HCT116 (cell line): ENCODE measurements around the gene ACP5. TPM values are rescaled to one million over a fixed set of nuclear protein-coding genes. Genes with fewer than 3 reads are reported as not detected.

ENCODE experiments used
- ATAC-seq: fragments of 200-7000 bp; cut with Tn5 transposase; 2 replicates; pipeline ENCODE4 v1.9.1; 2020; ENCODE audit warnings: mild to moderate bottlenecking, moderate library complexity
- BruUV-seq: library from RNA; stranded (reverse); fragments of 400-500 nt; replicated peaks from 2 replicates; lab custom pipeline; 2021; lab: Mats Ljungman, UMichigan
- CTCF ChIA-PET: fragments of 300-600 bp; sonication (Branson Sonifier 250); formaldehyde crosslinking; loops from one replicate; lab custom pipeline; 2021; ENCODE audit warnings: antibody characterized with exemption; lab: Charles Lee
- POLR2A ChIA-PET: fragments of 300-600, 350-600 bp; sonication (Branson Sonifier 250); formaldehyde crosslinking; loops from one replicate; lab custom pipeline; 2021; ENCODE audit warnings: antibody characterized with exemption; lab: Charles Lee
- RAD21 ChIA-PET, 2 experiments: fragments of 300-600 bp; sonication (Branson Sonifier 250); formaldehyde crosslinking; loops; one replicate each; lab custom pipeline; 2023; ENCODE audit warnings: low total read pairs in 2 of 2; ENCODE audit not compliant: uncharacterized antibody in 2 of 2, unreplicated experiment in 2 of 2, low non-redundant PET in 1 of 2; lab: Charles Lee
- DNase-seq: peaks from one replicate; pipeline ENCODE4 v3.0.0-alpha.2; 2010; ENCODE audit warnings: low read depth, low spot score
- H2AFZ ChIP-seq: fragments of 200-600 bp; shearing (Covaris generic), sonication (generic); 2 replicates; pipeline ENCODE4 v1.6.1; 2017; ENCODE audit warnings: low read depth, mixed run types, mixed read lengths, antibody characterized with exemption, low read length; ENCODE audit not compliant: poor library complexity, severe bottlenecking
- H3K27ac ChIP-seq: 2 replicates; pipeline ENCODE4 v1.5.1; 2012; ENCODE audit warnings: low read depth, low read length
- H3K27me3 ChIP-seq: fragments of 200-600 bp; sonication (generic); 2 replicates; pipeline ENCODE4 v1.6.1; 2016; ENCODE audit warnings: mixed run types, low read length, mixed read lengths; ENCODE audit not compliant: insufficient read depth
- H3K36me3 ChIP-seq, 2 experiments: fragments of 200-500 bp in 1 of 2; fragments of 200-600 bp in 1 of 2; sonication (Bioruptor generic) in 1 of 2; sonication (generic) in 1 of 2; 2 replicates each; pipeline versions ENCODE4 v1.5.1 to v1.6.1; 2014 to 2016; ENCODE audit warnings: low read length in 2 of 2, inconsistent platforms in 1 of 2, mixed read lengths in 1 of 2, mixed run types in 1 of 2; ENCODE audit not compliant: insufficient read depth in 2 of 2, control insufficient read depth in 1 of 2
- H3K4me1 ChIP-seq, 2 experiments: fragments of 200-600 bp in 1 of 2; sonication (generic) in 1 of 2; 2 replicates each; pipeline versions ENCODE4 v1.5.1 to v1.6.1; 2012 to 2017; ENCODE audit warnings: low read length in 2 of 2, inconsistent platforms in 1 of 2, mild to moderate bottlenecking in 1 of 2, mixed read lengths in 1 of 2, mixed run types in 1 of 2, moderate library complexity in 1 of 2; ENCODE audit not compliant: insufficient read depth in 2 of 2, control insufficient read depth in 1 of 2
- H3K4me2 ChIP-seq: fragments of 200-600 bp; sonication (generic); 2 replicates; pipeline ENCODE4 v1.6.1; 2017; ENCODE audit warnings: mixed run types, low read length, mixed read lengths
- H3K4me3 ChIP-seq, 2 experiments: fragments of 200-600 bp in 1 of 2; sonication (generic) in 1 of 2; replicated peaks in 1 of 2; 2 replicates each; pipeline ENCODE4 v1.5.1; 2011 to 2016; ENCODE audit warnings: low read length in 2 of 2, control low read depth in 1 of 2, low read depth in 1 of 2, mild to moderate bottlenecking in 1 of 2, mixed read lengths in 1 of 2, mixed run types in 1 of 2
- H3K79me2 ChIP-seq: fragments of 200-600 bp; sonication (generic); 2 replicates; pipeline ENCODE4 v1.6.1; 2017; ENCODE audit warnings: mild to moderate bottlenecking, mixed run types, low read length, moderate library complexity, mixed read lengths; ENCODE audit not compliant: insufficient read depth
- H3K9ac ChIP-seq: fragments of 200-600 bp; sonication (generic); 2 replicates; pipeline ENCODE4 v1.6.1; 2016; ENCODE audit warnings: low read length, mixed read lengths
- H3K9me2 ChIP-seq: fragments of 200-600 bp; sonication (generic), shearing (Covaris generic); 2 replicates; pipeline ENCODE4 v1.6.1; 2017; ENCODE audit warnings: mixed run types, mild to moderate bottlenecking, moderate library complexity; ENCODE audit not compliant: insufficient read depth
- H3K9me3 ChIP-seq, 2 experiments: fragments of 200-500 bp in 1 of 2; fragments of 200-600 bp in 1 of 2; sonication (Bioruptor generic) in 1 of 2; sonication (generic) in 1 of 2; 2 replicates each; pipeline ENCODE4 v1.6.1; 2014 to 2017; ENCODE audit warnings: low read length in 2 of 2, mixed read lengths in 2 of 2, inconsistent platforms in 1 of 2, low read depth in 1 of 2, mild to moderate bottlenecking in 1 of 2, mixed run types in 1 of 2, moderate library complexity in 1 of 2; ENCODE audit not compliant: control insufficient read depth in 1 of 2, insufficient read depth in 1 of 2
- H4K20me1 ChIP-seq: fragments of 200-600 bp; sonication (generic), shearing (Covaris generic); 2 replicates; pipeline ENCODE4 v1.6.1; 2017; ENCODE audit warnings: mixed run types, mild to moderate bottlenecking, moderate library complexity; ENCODE audit not compliant: insufficient read depth
- ATF3 ChIP-seq: IDR thresholded peaks from 2 replicates; pipeline ENCODE4 v1.6.1; 2012
- CBX3 ChIP-seq: IDR thresholded peaks from 2 replicates; pipeline ENCODE4 v1.6.1; 2012; ENCODE audit warnings: low read depth
- CEBPB ChIP-seq: IDR thresholded peaks from 2 replicates; pipeline ENCODE4 v1.6.1; 2012; ENCODE audit warnings: low read depth
- EGR1 ChIP-seq: IDR thresholded peaks from 2 replicates; pipeline ENCODE4 v1.6.1; 2012; ENCODE audit warnings: low read depth
- EZH2 ChIP-seq: fragments of 200-600 bp; sonication (generic); IDR thresholded peaks from 2 replicates; pipeline ENCODE4 v1.6.1; 2017; ENCODE audit warnings: antibody characterized with exemption, mixed run types
- EZH2phosphoT487 ChIP-seq: fragments of 200-600 bp; IDR thresholded peaks from 2 replicates; pipeline ENCODE4 v1.6.1; 2018; ENCODE audit warnings: antibody characterized with exemption, borderline replicate concordance
- JUND ChIP-seq: IDR thresholded peaks from 2 replicates; pipeline ENCODE4 v1.6.1; 2012
- MAX ChIP-seq: IDR thresholded peaks from 2 replicates; pipeline ENCODE4 v1.6.1; 2012
- POLR2A ChIP-seq: IDR thresholded peaks from 2 replicates; pipeline ENCODE4 v1.7.0; 2011; ENCODE audit warnings: borderline replicate concordance; ENCODE audit not compliant: insufficient read depth, insufficient read length; ENCODE audit errors: extremely low read depth
- POLR2AphosphoS5 ChIP-seq: IDR thresholded peaks from 2 replicates; pipeline ENCODE4 v1.6.1; 2011; ENCODE audit warnings: mild to moderate bottlenecking, low read depth, low read length, moderate library complexity
- REST ChIP-seq: IDR thresholded peaks from 2 replicates; pipeline ENCODE4 v1.6.1; 2012; ENCODE audit warnings: low read depth
- SIN3A ChIP-seq: IDR thresholded peaks from 2 replicates; pipeline ENCODE4 v1.6.1; 2012; ENCODE audit warnings: low read depth
- SP1 ChIP-seq: IDR thresholded peaks from 2 replicates; pipeline ENCODE4 v1.6.1; 2012; ENCODE audit warnings: low read depth
- SRF ChIP-seq: IDR thresholded peaks from 2 replicates; pipeline ENCODE4 v1.6.1; 2012; ENCODE audit warnings: low read depth
- TCF7L2 ChIP-seq: IDR thresholded peaks from 2 replicates; pipeline ENCODE4 v1.7.0; 2011; ENCODE audit warnings: borderline replicate concordance, inconsistent platforms; ENCODE audit not compliant: insufficient read depth, insufficient read length; ENCODE audit errors: extremely low read depth
- ZFX ChIP-seq: fragments of 450-650 bp; IDR thresholded peaks from 2 replicates; pipeline ENCODE4 v1.6.1; 2017
- ZNF274 ChIP-seq: fragments of 200-500 bp; sonication (Bioruptor generic); IDR thresholded peaks from 2 replicates; pipeline ENCODE4 v1.6.1; 2014; ENCODE audit warnings: mild to moderate bottlenecking, low read depth, low read length, inconsistent platforms
- intact Hi-C: fragments of 100-400 bp; cut with micrococcal nuclease; formaldehyde crosslinking; loops from 2 replicates; pipeline ENCODE4 v1.10.0; 2022
- total RNA-seq: library from RNA; stranded (reverse); gene quantifications from one replicate; pipeline ENCODE4 v1.2.1, GENCODE V29; 2021; ENCODE audit not compliant: unreplicated experiment

The ACP5 gene
- total RNA-seq, 1 experiment from 2014 or later: 1.2 TPM

GRCh38 chr19:11547929-11548700 is 29.3 kb downstream of the ACP5 start:
- Histone ChIP-seq H3K79me2 (no peaks in the 10 kb centered on the region), H2AFZ (no peak overlapping the region), H3K9me3 (no peaks in the 10 kb centered on the region), H3K9ac (no peak overlapping the region), H4K20me1 (no peaks in the 10 kb centered on the region)
- ChIA-PET RAD21 (no interaction called here), POLR2A (interaction anchor here (0.6 kb wide), 1 partner anchor 331 kb away, joined by 3 read pairs; no protein-coding TSS in a partner anchor), CTCF (interaction anchor here (1.2 kb wide), 1 partner anchor 11 kb away, joined by 3 read pairs; the partner anchor contains the start of gene ELOF1)
- ATAC-seq: no peak
- no peak for TF ChIP-seq CBX3
- no peak for TF ChIP-seq TCF7L2
- no peak for TF ChIP-seq POLR2AphosphoS5
- TF ChIP-seq MAX: no peak
- TF ChIP-seq JUND: no peak
- TF ChIP-seq EZH2phosphoT487: no peak
- TF ChIP-seq ZFX: no peak
- no peak for TF ChIP-seq POLR2A
- no peak for TF ChIP-seq SIN3A
- no peak for TF ChIP-seq ZNF274
- TF ChIP-seq EZH2: no peak
- no peak for TF ChIP-seq CEBPB
- no peak for TF ChIP-seq REST
- TF ChIP-seq ATF3: no peak
- TF ChIP-seq SP1: no peak
- TF ChIP-seq EGR1: no peak
- TF ChIP-seq SRF: no peak
- TF ChIP-seq, all 23 proteins: peak for 0
- H3K4me3 ChIP-seq: no peak overlapping the region
- intact Hi-C loops: no loop called here
- H3K36me3 ChIP-seq: peaks cover 0 to 2% of the 10 kb centered on the region in 2 experiments; a peak in 1 of 4 replicates
- no peaks in the 10 kb centered on the region for H3K9me2 ChIP-seq
- no peak for DNase-seq
- no TSS peak for BruUV-seq
- no peak overlapping the region for H3K27ac ChIP-seq
- no peak overlapping the region for H3K4me2 ChIP-seq
- H3K4me1 ChIP-seq: peaks cover 0 to 12% of the 10 kb centered on the region in 2 experiments; a peak in 3 of 4 replicates
- H3K27me3 ChIP-seq: no peaks in the 10 kb centered on the region
